K562 (cell line): Measurements from ENCODE around the gene PSMB10. TPM values are rescaled to one million over a fixed set of nuclear protein-coding genes. Genes with fewer than 3 reads are reported as not detected.
A peak's percentile ranks its signal among the peaks of the same experiment; 100 is the strongest.

Source experiments
- BDP1 ChIP-seq: IDR thresholded peaks from 3 replicates; pipeline ENCODE4 v1.6.1; 2011; ENCODE audit not compliant: insufficient read length, insufficient read depth
- DMBX1 ChIP-seq: fragments of 250-450 bp; sonication (Bioruptor Pico); IDR thresholded peaks from 2 replicates; pipeline ENCODE4 v1.8.0; 2022; ENCODE audit warnings: inconsistent platforms, mild to moderate bottlenecking, moderate library complexity, borderline replicate concordance
- GTF2E2 ChIP-seq: fragments of 200-800 bp; sonication (Bioruptor generic); IDR thresholded peaks from 2 replicates; pipeline ENCODE4 v1.6.1; 2016; ENCODE audit warnings: missing genetic modification characterization, missing compliant biosample characterization
- HMG20B ChIP-seq: fragments of 250-450 bp; sonication (Bioruptor Pico); IDR thresholded peaks from 2 replicates; pipeline ENCODE4 v1.5.0; 2021; ENCODE audit warnings: mild to moderate bottlenecking
- HMGXB4 ChIP-seq: sonication (generic); formaldehyde crosslinking; IDR thresholded peaks from 2 replicates; pipeline ENCODE4 v1.8.1; 2023; ENCODE audit warnings: mild to moderate bottlenecking, missing genetic modification reagents
- KDM4B ChIP-seq, 2 experiments: fragments of 450-650 bp in 1 of 2; sonication (generic) in 1 of 2; IDR thresholded peaks; 2 replicates each; pipeline ENCODE4 v1.6.1; 2016 to 2017; ENCODE audit warnings: borderline replicate concordance in 2 of 2, antibody characterized with exemption in 1 of 2, low read depth in 1 of 2, mild to moderate bottlenecking in 1 of 2
- MCM5 ChIP-seq: fragments of 450-650 bp; IDR thresholded peaks from 2 replicates; pipeline ENCODE4 v1.6.1; 2016; ENCODE audit warnings: low read depth
- MIER1 ChIP-seq: fragments of 450-650 bp; IDR thresholded peaks from 2 replicates; pipeline ENCODE4 v1.6.1; 2016; ENCODE audit warnings: antibody characterized with exemption, mild to moderate bottlenecking, low read depth
- NFATC3 ChIP-seq: fragments of 450-650 bp; IDR thresholded peaks from 2 replicates; pipeline ENCODE4 v1.6.1; 2017; ENCODE audit warnings: mild to moderate bottlenecking
- NR2C2 ChIP-seq, 2 experiments: fragments of 200-800 bp in 1 of 2; sonication (Bioruptor generic) in 1 of 2; sonication (generic) in 1 of 2; formaldehyde crosslinking in 1 of 2; IDR thresholded peaks; 2 replicates each; pipeline versions ENCODE4 v1.6.1 to v1.8.0; 2016 to 2022; ENCODE audit warnings: mild to moderate bottlenecking in 1 of 2, missing compliant biosample characterization in 1 of 2, missing genetic modification characterization in 1 of 2, missing genetic modification reagents in 1 of 2
- PCBP1 ChIP-seq: fragments of 200-400 bp; formaldehyde crosslinking; IDR thresholded peaks from 2 replicates; pipeline ENCODE4 v1.6.1; 2018; ENCODE audit warnings: mild to moderate bottlenecking, low read depth, low read length; ENCODE audit not compliant: poor library complexity, severe bottlenecking
- PHB ChIP-seq: fragments of 250-450 bp; sonication (Bioruptor Pico); IDR thresholded peaks from 2 replicates; pipeline ENCODE4 v1.5.0; 2021
- PHF21A ChIP-seq: fragments of 450-650 bp; IDR thresholded peaks from 2 replicates; pipeline ENCODE4 v1.6.1; 2017; ENCODE audit warnings: low read depth, borderline replicate concordance
- PYGO2 ChIP-seq: fragments of 450-650 bp; IDR thresholded peaks from 2 replicates; pipeline ENCODE4 v1.6.1; 2016; ENCODE audit warnings: mild to moderate bottlenecking, missing genetic modification characterization, moderate library complexity, missing compliant biosample characterization
- RHOXF2B ChIP-seq: fragments of 250-450 bp; sonication (Bioruptor Pico); conservative IDR thresholded peaks from 2 replicates; pipeline ENCODE4 v1.5.1; 2021
- SMAD3 ChIP-seq: fragments of 450-650 bp; formaldehyde crosslinking; conservative IDR thresholded peaks from 2 replicates; pipeline ENCODE4 v1.4.0; 2020; ENCODE audit warnings: mild to moderate bottlenecking
- SP2 ChIP-seq: IDR thresholded peaks from 2 replicates; pipeline ENCODE4 v1.6.1; 2011; ENCODE audit warnings: mild to moderate bottlenecking, low read depth, low read length, moderate library complexity; ENCODE audit not compliant: poor library complexity, severe bottlenecking; ENCODE audit errors: extremely low read depth
- STAT5B ChIP-seq: fragments of 250-450 bp; sonication (Bioruptor Pico); IDR thresholded peaks from 2 replicates; pipeline ENCODE4 v1.8.0; 2021; ENCODE audit warnings: mild to moderate bottlenecking, inconsistent platforms
- TRIM24 ChIP-seq, 2 experiments: fragments of 450-650 bp; IDR thresholded peaks; 2 replicates each; pipeline ENCODE4 v1.6.1; 2016
- U2AF2 ChIP-seq: fragments of 200-400 bp; formaldehyde crosslinking; optimal IDR thresholded peaks from 2 replicates; pipeline ENCODE3; 2017; ENCODE audit warnings: low read depth, mild to moderate bottlenecking, low read length
- ZNF224 ChIP-seq: sonication (generic); formaldehyde crosslinking; IDR thresholded peaks from 2 replicates; pipeline ENCODE4 v1.8.0; 2022; ENCODE audit warnings: mild to moderate bottlenecking, missing genetic modification reagents
- ZNF431 ChIP-seq: sonication (generic); formaldehyde crosslinking; IDR thresholded peaks from 2 replicates; pipeline ENCODE4 v1.8.0; 2022; ENCODE audit warnings: mild to moderate bottlenecking, missing genetic modification reagents
- ZNF592 ChIP-seq: fragments of 450-650 bp; IDR thresholded peaks from 2 replicates; pipeline ENCODE4 v1.6.1; 2017; ENCODE audit warnings: antibody characterized with exemption, mild to moderate bottlenecking
- ZNF766 ChIP-seq: fragments of 200-800 bp; sonication (Bioruptor generic); conservative IDR thresholded peaks from 2 replicates; pipeline ENCODE4 v1.6.1; 2016; ENCODE audit warnings: missing genetic modification characterization, missing compliant biosample characterization
- polyA plus RNA-seq, 8 experiments: library from polyadenylated mRNA; depleted of rRNA in 4 of 8; stranded (reverse) in 5 of 8; unstranded in 3 of 8; fragments of >200 nt; fragmentation: Nextera tagmentation in 2 of 8; fragmentation: Illumina TruSeq in 1 of 8; extraction: Ambion mirVana in 2 of 8; extraction: Trizol in 1 of 8; gene quantifications; 2 replicates each; pipeline versions ENCODE4 v1.2.1 to v1.2.3, GENCODE V29; 2011 to 2014; ENCODE audit warnings: inconsistent platforms in 1 of 8, missing spikeins in 1 of 8
- total RNA-seq, 7 experiments: library from RNA; depleted of rRNA in 6 of 7; stranded (reverse); fragments of >200 nt in 6 of 7; fragmentation: Illumina TruSeq in 2 of 7; extraction: Trizol in 2 of 7; gene quantifications; 2 replicates each; pipeline versions ENCODE4 v1.2.1 to v1.2.3, GENCODE V29; 2011 to 2021; ENCODE audit warnings: low replicate concordance in 1 of 7

Gene PSMB10
- total and polyA plus RNA-seq, 9 of the 15 experiments (the other 6 are each of a cell fraction or from before 2014, with no cell fraction given) = 11.7 to 105 (median 51.0) TPM

GRCh38 chr16:67968400-67969253 is 32.0 kb upstream of the PSMB10 start, which contains the start of gene SLC12A4 (continued):
- TF ChIP-seq ZNF592 (no peak), PYGO2 (tag) (no peak), KDM4B (IDR thresholded peaks at IDR 0.05; ENCODE audit: borderline replicate concordance in 2 of 2, low read depth in 1 of 2) (no peak), STAT5B (CRISPR knock-in tag) (no peak), SMAD3 (CRISPR knock-in tag) (no peak), ZNF224 (CRISPR knock-in tag) (no peak), DMBX1 (0 out of 2 replicates have a peak, but pooled peaks have one; percentile 42), ZNF431 (CRISPR knock-in tag) (no peak), GTF2E2 (no peak), MIER1 (0 out of 2 replicates have a peak, but pooled peaks have one; percentile 71), PHB (CRISPR knock-in tag) (no peak), RHOXF2B (no peak), PHF21A (no peak), NFATC3 (no peak), PCBP1 (peak; percentile 94), MCM5 (no peak), BDP1 (no peak), HMGXB4 (CRISPR knock-in tag) (no peak), SP2 (no peak), U2AF2 (no peak), NR2C2 (CRISPR knock-in tag; IDR thresholded peaks at IDR 0.05) (no peak), NR2C2 (tag; IDR thresholded peaks at IDR 0.05) (0 out of 2 replicates have a peak, but pooled peaks have one; percentile 36), TRIM24 (IDR thresholded peaks at IDR 0.05) (no peak), ZNF766 (CRISPR knock-in tag) (no peak), HMG20B (no peak)
